Choroid plexus epithelial cell (primary cell): Measurements from ENCODE around the gene DIABLO.
"Not testable (repeated sequence)": the region's sequence is repeated elsewhere in the genome, so short reads cannot be mapped to it uniquely, and the experiment has no call there.

Experiments used
- DNase-seq: peaks from one replicate; pipeline ENCODE4 v3.0.0-alpha.2; 2010; ENCODE audit warnings: low read depth
- H3K4me3 ChIP-seq: 2 replicates; pipeline ENCODE4 v1.5.1; 2011; ENCODE audit warnings: low read depth, mild to moderate bottlenecking, control low read depth, low read length, moderate library complexity
- CTCF ChIP-seq: conservative IDR thresholded peaks from 2 replicates; pipeline ENCODE4 v1.5.1; 2011; ENCODE audit warnings: low read depth, mild to moderate bottlenecking, control low read depth, inconsistent platforms, low read length, moderate library complexity

DIABLO gene

DNA sequence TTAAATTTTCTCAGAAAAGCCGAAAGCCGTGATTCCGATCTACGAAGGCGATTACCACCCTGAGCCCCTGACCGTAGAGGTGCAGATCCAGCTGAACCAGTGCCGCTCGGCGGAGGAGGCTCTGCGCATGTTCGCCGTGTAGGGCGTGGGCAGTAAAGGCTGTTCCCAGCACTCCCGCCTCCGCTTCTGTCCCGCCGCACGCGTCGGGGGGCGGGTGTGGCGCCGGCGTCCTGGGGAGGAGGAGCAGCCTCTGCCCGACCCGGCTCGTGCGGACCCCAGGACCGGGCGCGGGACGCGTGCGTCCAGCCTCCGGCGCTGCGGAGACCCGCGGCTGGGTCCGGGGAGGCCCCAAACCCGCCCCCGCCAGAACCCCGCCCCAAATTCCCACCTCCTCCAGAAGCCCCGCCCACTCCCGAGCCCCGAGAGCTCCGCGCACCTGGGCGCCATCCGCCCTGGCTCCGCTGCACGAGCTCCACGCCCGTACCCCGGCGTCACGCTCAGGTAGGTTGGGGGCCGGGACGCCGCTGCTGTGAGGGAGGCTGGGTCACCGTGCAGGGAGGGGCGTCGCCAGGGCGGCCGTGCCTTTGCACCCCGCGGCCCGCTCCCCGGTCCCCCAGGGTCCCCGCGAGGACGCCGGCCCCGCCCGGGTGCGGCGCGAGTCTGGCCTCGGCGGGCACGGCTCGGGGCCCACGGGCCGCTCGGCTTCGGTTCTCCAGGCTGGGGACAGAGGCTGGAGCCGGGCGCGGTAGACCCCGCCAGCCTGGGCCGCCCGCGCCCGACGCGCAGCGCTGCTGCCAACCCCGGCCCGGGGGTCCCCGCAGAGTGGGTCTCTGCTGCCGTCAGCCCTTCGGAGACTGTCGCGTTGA is 22.3 kb downstream of the DIABLO start, which contains the start of gene B3GNT4:
TSS of gene B3GNT4 (plus strand) at position 409 of the 866 bp plus-strand sequence. CDS start 910 bp downstream, outside the sequence.
- peak; percentile 44 for DNase-seq
- H3K4me3 ChIP-seq = peak within 1 kb of the TSS; percentile 58
- no peak for TF ChIP-seq CTCF

GRCh38 chr12:122202811-122203210 is 23.0 kb downstream of the DIABLO start:
- not testable (repeated sequence) for DNase-seq
- H3K4me3 ChIP-seq = peak overlapping the region; percentile 58

GRCh38 chr12:122202017-122202416 is 23.8 kb downstream of the DIABLO start:
- no peak for TF ChIP-seq CTCF
- H3K4me3 ChIP-seq = no peak overlapping the region
- no peak for DNase-seq

GRCh38 chr12:122201381-122201780 is 24.5 kb downstream of the DIABLO start:
- no peak for DNase-seq
- TF ChIP-seq CTCF = no peak
- no peak overlapping the region for H3K4me3 ChIP-seq

DNA sequence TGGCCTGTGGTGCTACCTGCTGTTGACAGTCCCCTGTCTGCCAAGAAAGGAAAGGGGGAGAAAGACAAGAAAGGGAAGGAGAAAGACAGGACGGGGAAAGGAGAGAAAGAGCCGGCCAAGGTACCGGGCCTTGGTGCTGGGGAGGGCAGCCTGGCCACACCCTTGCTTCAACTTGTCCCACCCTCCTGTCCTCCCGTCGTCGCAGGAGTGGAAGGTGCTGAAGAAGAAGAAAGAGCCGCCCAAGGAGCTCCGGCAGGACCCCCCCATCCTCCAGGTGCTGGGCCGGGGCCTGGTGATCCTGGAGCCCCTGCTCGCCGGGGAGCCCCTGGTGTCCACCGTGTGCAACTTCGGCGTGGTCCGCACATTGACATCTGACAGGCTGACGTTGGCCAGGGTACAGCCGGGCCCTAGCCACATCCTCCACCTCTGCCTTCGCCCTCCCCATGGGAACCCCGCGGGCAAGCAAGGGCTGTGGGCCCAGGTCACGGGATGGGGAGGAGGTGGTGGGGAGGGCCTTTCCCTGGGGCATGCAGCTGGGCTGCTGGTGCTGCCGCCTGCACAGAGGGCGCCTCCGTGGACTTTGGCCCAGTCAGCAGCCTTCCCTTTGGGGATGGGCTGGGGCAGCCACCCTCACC is 25.2 kb downstream of the DIABLO start:
- no peak for DNase-seq
- TF ChIP-seq CTCF = no peak
- H3K4me3 ChIP-seq = no peak overlapping the region

DNA sequence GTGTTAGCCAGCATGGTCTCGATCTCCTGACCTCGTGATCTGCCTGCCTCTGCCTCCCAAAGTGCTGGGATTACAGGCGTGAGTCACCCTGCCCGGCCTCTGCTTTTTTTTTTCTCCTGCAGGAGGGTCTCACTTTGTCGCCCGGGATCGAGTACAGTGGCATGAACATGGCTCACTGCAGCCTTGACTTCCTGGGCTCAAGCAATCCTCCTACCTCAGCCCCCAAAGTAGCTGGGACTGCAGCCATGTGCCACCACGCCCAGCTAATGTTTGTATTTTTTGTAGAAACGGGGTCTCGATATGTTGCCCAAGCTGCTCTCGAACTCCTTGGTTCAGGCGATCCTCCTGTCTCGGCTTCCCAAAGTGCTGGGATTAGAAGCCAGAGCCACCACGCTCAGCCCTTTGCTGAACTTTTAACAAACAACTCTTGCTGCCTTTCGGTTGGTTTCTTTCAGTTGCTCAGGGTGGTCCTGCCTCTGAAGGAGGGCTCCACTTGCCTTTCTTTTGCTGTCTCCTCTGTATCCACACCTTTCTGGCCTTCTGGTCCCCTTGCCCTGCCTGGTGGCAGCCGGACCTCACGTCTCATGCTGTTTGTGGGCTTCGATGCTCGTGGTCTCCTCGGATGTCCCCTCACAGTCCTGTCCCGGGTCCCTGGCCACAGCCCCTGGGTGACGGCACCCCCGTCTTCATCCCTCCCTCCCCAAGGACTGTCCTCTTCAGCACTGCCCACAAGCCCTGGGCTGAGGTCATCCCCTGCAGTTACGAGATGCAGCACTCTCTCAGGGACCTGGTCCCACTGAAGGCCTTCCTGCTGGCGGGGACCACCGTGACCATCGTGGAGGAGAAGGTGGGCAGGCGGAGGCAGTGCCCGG is 26.1 kb downstream of the DIABLO start:
- no peak for DNase-seq
- TF ChIP-seq CTCF = no peak
- H3K4me3 ChIP-seq = no peak overlapping the region

DNA sequence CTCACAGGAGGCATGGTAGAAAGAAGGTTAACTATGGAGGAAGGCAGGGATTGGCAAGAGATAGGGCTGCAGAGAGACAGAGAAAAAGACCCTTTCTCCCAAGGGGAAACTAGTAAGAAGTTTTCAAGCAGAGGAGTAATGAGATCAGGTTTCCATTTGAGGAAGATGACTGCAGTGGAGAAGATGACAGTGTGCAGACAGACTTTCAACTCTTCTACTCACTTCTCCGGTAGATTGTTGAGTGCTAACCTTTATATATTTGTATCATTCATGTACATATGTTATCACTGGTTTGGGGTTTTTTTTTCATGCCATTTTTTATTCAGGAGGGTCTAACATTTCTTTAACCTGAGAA is 28.3 kb downstream of the DIABLO start:
- no peak for TF ChIP-seq CTCF
- H3K4me3 ChIP-seq = no peak overlapping the region
- DNase-seq = peak; percentile 23
